ENCODE results near the gene OR1Q1.
"Not testable (repeated sequence)": the region's sequence is repeated elsewhere in the genome, so short reads cannot be mapped to it uniquely, and the experiment has no call there.

OR1Q1 gene, protein sequence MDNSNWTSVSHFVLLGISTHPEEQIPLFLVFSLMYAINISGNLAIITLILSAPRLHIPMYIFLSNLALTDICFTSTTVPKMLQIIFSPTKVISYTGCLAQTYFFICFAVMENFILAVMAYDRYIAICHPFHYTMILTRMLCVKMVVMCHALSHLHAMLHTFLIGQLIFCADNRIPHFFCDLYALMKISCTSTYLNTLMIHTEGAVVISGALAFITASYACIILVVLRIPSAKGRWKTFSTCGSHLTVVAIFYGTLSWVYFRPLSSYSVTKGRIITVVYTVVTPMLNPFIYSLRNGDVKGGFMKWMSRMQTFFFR

DNA sequence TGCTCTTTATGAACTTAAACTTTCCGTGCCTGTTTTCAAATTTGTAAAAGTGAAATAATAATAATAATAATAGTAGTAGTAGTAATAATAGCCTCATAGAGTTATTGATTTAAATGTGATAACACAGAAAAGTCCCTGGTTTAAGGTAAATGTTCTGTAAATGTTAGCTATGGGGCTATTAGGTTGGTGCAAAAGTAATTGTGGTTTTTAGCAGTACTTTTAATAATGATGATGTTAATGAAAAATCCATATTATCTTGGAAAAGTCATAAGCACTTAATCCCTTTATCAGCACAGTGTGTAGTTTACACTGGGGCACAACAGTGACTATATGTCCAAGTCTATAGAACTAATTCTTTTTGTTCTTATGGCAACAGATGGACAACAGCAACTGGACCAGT, at the start of gene OR1Q1:
TSS of gene OR1Q1 (plus strand) at position 377 of the 400 bp plus-strand sequence. CDS start at position 377, 0 bp downstream.
- DNase-seq (ENCODE audit: low spot score) (no peak), FAIRE-seq (no peak)

- FAIRE-seq (no peak), DNase-seq (ENCODE audit: low spot score) (no peak)
Measured at GRCh38 chr9:122567901-122568300, 46.6 kb upstream of the OR1Q1 start.

- DNase-seq (ENCODE audit: low spot score), result no peak
- FAIRE-seq, result no peak
Measured at GRCh38 chr9:122572456-122572855, 42.1 kb upstream of the OR1Q1 start.

GRCh38 chr9:122579874-122580273, 34.7 kb upstream of the OR1Q1 start:
- DNase-seq (ENCODE audit: low spot score), result no peak
- no peak for FAIRE-seq

DNA sequence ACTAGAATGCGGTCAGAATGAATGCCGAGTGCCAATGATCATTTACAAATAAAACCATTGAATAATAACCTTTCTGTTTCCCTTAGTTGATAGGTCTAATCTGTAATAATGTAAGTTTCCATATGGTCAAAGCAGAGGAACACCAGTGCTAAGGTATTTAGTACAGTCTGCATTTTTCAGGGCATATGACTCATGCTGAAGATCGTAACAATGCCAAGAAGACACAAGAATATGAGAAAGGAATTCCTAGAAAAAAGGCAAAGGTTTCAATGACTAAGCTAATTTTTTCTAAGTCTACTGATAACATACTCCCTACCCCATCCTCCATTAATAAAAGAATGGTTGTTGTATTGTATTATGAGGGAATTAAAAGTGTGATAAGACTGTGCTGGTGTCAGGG, 34.2 kb upstream of the OR1Q1 start:
- DNase-seq (ENCODE audit: low spot score) (peak; percentile 63), FAIRE-seq (peak; percentile 85)

- FAIRE-seq, result not testable (repeated sequence)
Measured at GRCh38 chr9:122583284-122583683, 31.3 kb upstream of the OR1Q1 start, which contains the start of gene OR1L8. Gene OR1L8 (minus strand): TSS chr9:122583384. CDS start chr9:122568477, 14,907 bp downstream.

DNA sequence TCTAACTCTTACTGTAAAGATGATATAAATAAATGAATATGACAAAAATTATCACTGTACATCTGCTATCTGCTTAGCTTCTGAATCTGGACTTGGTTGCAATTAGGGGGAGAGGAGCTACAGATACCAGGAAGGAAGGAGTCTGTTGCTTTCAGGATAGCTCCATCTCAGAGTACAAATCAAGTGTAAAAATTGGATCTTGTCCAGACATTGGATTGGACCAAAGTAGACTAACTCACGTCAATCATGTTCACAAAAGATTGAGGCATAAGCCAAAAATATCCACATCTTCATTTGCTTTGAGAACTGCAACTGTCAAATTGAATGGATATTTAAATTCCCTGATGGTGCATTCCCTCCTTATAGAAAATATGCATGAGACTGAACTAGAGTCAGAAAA, 8.8 kb upstream of the OR1Q1 start:
- no peak for DNase-seq (ENCODE audit: low spot score)
- FAIRE-seq, result no peak

More at GRCh38 chr9:122583284-122583683, 31.3 kb upstream of the OR1Q1 start, which contains the start of gene OR1L8:
- DNase-seq (ENCODE audit: low spot score), result not testable (repeated sequence)

GRCh38 chr9:122606587-122606986, 8.0 kb upstream of the OR1Q1 start:
- FAIRE-seq, result no peak
- no peak for DNase-seq (ENCODE audit: low spot score)

- FAIRE-seq (no peak), DNase-seq (ENCODE audit: low spot score) (no peak)
Measured at GRCh38 chr9:122609804-122610203, 4.7 kb upstream of the OR1Q1 start.

GRCh38 chr9:122619996-122620395, 5.5 kb downstream of the OR1Q1 start:
- FAIRE-seq (no peak), DNase-seq (ENCODE audit: low spot score) (no peak)

- DNase-seq (ENCODE audit: low spot score) (no peak), FAIRE-seq (no peak)
Measured at GRCh38 chr9:122642226-122642625, 27.7 kb downstream of the OR1Q1 start.

DNA sequence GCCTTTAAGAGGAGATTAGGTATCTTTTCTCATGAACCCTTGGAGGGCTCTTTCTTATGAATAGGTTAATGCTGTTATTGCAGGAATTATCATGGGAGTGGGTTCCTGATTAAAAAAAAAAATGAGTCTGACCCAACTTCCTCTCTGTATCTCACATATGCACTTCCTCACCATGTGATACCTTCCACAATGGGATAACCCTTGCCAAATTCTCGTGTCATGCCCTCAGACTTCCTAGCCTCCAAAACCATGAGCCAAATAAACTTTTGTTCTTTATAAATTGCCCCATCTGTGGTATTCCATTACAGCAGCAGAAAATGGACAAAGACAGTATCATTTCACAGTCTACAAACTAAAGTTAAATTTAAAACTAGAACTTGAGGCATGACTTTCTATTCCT, 41.8 kb downstream of the OR1Q1 start:
- FAIRE-seq (no peak), DNase-seq (ENCODE audit: low spot score) (no peak)

GRCh38 chr9:122657527-122657926, 43.0 kb downstream of the OR1Q1 start, which contains the start of gene OR1B1:
Gene OR1B1 (minus strand): TSS chr9:122657627.
- DNase-seq (ENCODE audit: low spot score) (no peak), FAIRE-seq (no peak)

- FAIRE-seq (no peak), DNase-seq (ENCODE audit: low spot score) (no peak)
Measured at GRCh38 chr9:122661416-122661815, 46.9 kb downstream of the OR1Q1 start, which contains the start of gene OR1L1. Gene OR1L1 (plus strand): TSS chr9:122661716. CDS start chr9:122661716, 0 bp downstream.

All from RCC 7860 (cell line).